Esophagus muscularis mucosa (tissue), 4 donors: ENCODE results near the gene ACTA1.

Experiments
- EP300 ChIP-seq: sonication (generic); formaldehyde crosslinking; IDR thresholded peaks from one replicate; pipeline ENCODE4 v1.6.1; 2017; ENCODE audit warnings: antibody characterized with exemption
- POLR2A ChIP-seq: fragments of 450-650 bp; IDR thresholded peaks from one replicate; pipeline ENCODE4 v1.6.1; 2017; ENCODE audit warnings: antibody characterized with exemption, moderate library complexity, mild to moderate bottlenecking, low read depth
- POLR2AphosphoS5 ChIP-seq, 2 donors: sonication (generic); formaldehyde crosslinking; IDR thresholded peaks; one replicate each; pipeline ENCODE4 v1.6.1; 2017; ENCODE audit warnings: antibody characterized with exemption in 2 of 2
- TF ChIP-seq, protein P1 (sequence below), 3 experiments: fragments of 200-600 bp in 2 of 3; fragments of 450-650 bp in 1 of 3; sonication (generic) in 2 of 3; IDR thresholded peaks; one replicate each; pipeline ENCODE4 v1.5.1; 2017 to 2019; ENCODE audit warnings: antibody characterized with exemption in 3 of 3, mild to moderate bottlenecking in 2 of 3, moderate library complexity in 1 of 3

DNA sequence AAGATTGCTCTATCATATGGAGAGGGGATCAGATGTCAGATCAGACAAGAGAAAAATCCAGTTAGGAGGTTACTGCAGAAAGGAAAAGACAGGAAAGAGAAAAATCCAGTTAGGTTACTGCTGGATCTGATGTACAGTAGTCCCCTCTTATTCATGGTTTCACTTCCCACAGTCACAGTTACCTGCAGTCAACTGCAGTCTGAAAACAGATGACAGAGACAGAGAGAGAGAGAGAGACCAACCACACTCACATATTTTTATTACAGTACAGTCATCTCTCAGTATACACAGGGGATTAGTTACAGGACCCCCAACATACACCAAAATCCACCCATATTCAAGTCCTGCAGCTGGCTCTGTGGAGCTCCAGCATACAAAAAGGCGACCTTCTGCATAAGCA, 45.0 kb upstream of the ACTA1 start:
- TF ChIP-seq, protein P1, sequence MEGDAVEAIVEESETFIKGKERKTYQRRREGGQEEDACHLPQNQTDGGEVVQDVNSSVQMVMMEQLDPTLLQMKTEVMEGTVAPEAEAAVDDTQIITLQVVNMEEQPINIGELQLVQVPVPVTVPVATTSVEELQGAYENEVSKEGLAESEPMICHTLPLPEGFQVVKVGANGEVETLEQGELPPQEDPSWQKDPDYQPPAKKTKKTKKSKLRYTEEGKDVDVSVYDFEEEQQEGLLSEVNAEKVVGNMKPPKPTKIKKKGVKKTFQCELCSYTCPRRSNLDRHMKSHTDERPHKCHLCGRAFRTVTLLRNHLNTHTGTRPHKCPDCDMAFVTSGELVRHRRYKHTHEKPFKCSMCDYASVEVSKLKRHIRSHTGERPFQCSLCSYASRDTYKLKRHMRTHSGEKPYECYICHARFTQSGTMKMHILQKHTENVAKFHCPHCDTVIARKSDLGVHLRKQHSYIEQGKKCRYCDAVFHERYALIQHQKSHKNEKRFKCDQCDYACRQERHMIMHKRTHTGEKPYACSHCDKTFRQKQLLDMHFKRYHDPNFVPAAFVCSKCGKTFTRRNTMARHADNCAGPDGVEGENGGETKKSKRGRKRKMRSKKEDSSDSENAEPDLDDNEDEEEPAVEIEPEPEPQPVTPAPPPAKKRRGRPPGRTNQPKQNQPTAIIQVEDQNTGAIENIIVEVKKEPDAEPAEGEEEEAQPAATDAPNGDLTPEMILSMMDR (IDR thresholded peaks at IDR 0.05), result no peak
- TF ChIP-seq POLR2A (no peak), POLR2AphosphoS5 (IDR thresholded peaks at IDR 0.05) (no peak), EP300 (no peak)
